ENCODE data around the gene KIF3C.

DNA sequence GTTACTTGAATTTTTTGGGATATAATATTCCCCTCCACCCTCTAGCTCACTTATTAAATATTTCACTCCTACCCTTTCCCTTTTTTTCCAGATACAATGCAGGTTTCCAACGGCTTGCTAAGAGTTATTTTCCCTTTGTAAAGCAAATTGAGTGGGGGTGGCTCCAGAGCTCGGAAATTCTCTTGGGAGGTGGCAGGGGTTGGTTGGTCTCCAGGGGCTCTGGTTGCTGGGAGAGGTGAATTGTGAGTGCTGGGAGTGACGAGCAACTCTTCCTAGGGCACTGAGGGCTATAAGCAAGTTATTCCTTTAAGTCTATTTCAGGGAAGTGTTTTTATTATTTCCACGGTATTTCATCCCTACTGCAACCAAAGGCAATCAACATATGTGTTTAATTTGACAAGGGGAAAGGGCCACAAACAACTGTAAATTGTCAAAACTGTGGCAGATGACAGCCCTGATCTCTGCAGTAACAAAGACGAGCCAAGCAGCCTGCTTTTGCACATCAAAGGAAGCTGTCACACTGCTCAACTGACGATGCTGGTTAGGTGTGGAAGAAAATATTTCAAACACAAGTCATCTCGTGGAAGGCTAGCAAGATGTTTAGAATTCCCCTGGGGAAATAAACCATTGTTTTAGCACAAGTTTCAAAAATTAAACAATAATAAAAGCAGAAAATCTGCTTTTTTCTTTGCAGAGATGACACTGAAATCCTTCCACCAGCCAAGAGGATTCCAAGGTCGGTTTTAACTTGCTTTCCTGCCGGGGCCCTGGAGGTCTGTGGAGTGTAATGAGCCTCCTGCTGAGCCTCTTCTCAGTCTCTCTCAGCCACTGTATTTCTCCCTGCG lies 69.2 kb downstream of the KIF3C start:
- TF ChIP-seq, protein P1, sequence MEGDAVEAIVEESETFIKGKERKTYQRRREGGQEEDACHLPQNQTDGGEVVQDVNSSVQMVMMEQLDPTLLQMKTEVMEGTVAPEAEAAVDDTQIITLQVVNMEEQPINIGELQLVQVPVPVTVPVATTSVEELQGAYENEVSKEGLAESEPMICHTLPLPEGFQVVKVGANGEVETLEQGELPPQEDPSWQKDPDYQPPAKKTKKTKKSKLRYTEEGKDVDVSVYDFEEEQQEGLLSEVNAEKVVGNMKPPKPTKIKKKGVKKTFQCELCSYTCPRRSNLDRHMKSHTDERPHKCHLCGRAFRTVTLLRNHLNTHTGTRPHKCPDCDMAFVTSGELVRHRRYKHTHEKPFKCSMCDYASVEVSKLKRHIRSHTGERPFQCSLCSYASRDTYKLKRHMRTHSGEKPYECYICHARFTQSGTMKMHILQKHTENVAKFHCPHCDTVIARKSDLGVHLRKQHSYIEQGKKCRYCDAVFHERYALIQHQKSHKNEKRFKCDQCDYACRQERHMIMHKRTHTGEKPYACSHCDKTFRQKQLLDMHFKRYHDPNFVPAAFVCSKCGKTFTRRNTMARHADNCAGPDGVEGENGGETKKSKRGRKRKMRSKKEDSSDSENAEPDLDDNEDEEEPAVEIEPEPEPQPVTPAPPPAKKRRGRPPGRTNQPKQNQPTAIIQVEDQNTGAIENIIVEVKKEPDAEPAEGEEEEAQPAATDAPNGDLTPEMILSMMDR (conservative IDR thresholded peaks at IDR 0.05 in 1 of 2, IDR thresholded peaks at IDR 0.05 in 1 of 2; ENCODE audit: low read depth in 1 of 2, low read length in 2 of 2): no peak
- TF ChIP-seq EZH2 (IDR thresholded peaks at IDR 0.05; ENCODE audit: low read length, missing control alignments): no peak

Data from fibroblast of lung (primary cell).